ENCODE measurements around the gene CSTPP1.

The CSTPP1 gene

DNA sequence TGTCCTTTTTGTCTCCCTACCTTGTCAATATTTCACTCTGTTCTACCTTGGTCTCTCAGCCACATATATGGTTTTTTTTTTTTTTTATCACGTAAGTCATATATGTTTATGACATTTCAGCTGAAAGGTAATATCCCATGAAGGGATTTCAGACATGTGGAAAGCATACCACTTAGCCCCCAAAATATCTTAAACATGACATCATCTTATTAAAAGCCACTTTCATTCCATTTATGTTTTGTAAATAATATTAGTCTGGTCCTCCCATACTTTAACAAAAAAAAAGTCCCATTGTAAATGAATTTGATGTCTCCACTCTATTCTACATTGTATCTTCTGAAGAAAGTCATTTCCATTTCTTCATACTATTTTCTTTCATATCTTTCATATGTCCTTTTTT is 85.4 kb downstream of the CSTPP1 start:
- H3K9me3 ChIP-seq: no peaks in the 10 kb centered on the region
- no peak overlapping the region for H3K4me3 ChIP-seq
- no peaks in the 10 kb centered on the region for H3K27me3 ChIP-seq (ENCODE audit: low read depth)
- no peaks in the 10 kb centered on the region for H3K36me3 ChIP-seq (replicated peaks)
- in situ Hi-C loops (cut with MboI; ENCODE audit: low sequenced_read_pairs): no loop called here
- DNase-seq (ENCODE audit: low spot score in 2 of 2): no peak
- 0 out of 2 replicates have a peak, but pooled peaks cover 6% of the 10 kb centered on the region for H3K4me1 ChIP-seq

DNA sequence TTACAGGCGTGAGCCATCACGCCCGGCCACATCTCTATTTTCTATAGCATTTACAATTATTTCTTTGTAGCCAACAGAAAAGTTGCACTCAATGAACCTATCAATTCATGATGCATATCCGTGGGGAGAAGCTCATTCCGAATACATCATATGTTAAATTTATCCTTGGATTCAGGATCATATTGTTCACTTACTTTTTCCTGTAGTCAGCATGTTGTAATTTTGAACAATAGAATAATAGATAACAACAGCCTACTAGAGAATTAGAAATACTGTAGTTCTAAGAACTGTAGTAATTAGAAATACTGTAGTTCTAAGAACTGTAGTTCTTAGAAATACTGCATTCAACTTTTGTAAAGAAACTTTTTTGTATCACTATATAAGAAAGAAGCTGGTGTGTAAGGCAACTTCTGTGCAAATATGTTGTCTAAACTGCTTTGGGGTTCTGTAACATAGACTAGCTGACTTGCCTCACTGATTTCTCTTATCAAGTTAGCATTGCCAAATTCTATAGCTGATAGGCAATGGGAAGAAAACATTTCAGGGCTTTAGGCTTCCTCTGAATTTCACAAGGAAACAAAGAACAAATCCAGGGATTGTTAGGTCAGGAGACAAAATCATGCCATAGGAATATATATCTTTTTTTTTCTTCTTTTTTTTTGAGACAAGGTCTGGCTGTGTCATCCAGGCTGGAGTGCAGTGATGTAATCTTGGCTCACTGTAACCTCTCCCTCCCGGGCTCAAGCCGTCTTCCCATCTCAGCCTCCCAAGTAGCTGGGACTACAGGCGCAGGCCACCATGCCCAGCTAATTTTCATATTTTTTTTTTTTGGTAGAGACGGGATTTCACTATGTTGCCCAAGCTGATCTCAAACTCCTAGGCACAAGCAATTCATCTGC is 91.9 kb downstream of the CSTPP1 start:
- H3K36me3 ChIP-seq (replicated peaks): no peaks in the 10 kb centered on the region
- in situ Hi-C loops (cut with MboI; ENCODE audit: low sequenced_read_pairs): no loop called here
- no peak for DNase-seq (ENCODE audit: low spot score in 2 of 2)
- no peaks in the 10 kb centered on the region for H3K27me3 ChIP-seq (ENCODE audit: low read depth)
- H3K4me1 ChIP-seq: peaks cover 11% of the 10 kb centered on the region
- no peaks in the 10 kb centered on the region for H3K9me3 ChIP-seq
- no peak overlapping the region for H3K4me3 ChIP-seq

DNA sequence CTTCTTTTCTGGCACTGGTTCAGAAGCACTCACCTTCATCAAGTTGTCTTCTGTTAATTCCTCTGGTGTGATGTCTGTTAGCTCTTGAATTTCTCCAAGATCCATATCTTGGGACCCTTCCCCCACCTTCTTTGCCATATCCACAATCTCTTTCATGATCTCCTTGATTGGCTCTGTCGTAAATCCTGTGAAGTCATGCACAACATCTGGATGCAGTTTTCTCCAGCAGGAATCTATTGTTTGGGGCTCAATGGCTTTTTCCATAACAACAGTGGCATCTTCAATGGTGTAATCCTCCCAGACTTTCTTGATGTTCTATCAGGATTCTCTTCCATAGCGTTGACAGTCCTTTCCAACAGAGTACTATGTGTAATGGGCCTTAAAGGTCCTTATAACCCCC is 96.9 kb downstream of the CSTPP1 start:
- Histone ChIP-seq H3K4me3 (no peak overlapping the region), H3K36me3 (replicated peaks) (no peaks in the 10 kb centered on the region), H3K9me3 (no peaks in the 10 kb centered on the region), H3K4me1 (peaks cover 15% of the 10 kb centered on the region), H3K27me3 (ENCODE audit: low read depth) (no peaks in the 10 kb centered on the region)
- in situ Hi-C loops (cut with MboI; ENCODE audit: low sequenced_read_pairs): no loop called here
- DNase-seq (ENCODE audit: low spot score in 2 of 2): peak; percentile 62 to 86

DNA sequence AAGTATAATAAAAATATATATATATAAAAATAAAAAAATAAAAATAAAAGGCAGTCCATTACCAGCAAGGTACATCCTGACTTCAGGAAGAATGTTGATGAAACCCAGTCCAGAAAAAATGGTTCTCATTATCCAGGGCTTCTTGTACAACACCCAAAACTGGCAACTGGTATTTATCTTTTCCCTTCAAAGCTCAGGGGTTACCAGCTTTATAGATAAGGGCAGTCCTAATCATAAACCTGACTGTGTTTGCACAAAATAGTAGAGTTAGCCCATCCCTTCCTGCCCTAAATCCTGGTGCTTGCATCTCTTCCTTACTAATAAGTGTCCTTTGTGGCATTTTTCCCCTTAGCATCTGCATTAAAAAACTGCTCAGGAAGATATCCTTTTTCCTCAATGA is 97.5 kb downstream of the CSTPP1 start:
- Histone ChIP-seq H3K36me3 (replicated peaks) (no peaks in the 10 kb centered on the region), H3K27me3 (ENCODE audit: low read depth) (no peaks in the 10 kb centered on the region), H3K9me3 (no peaks in the 10 kb centered on the region), H3K4me3 (no peak overlapping the region), H3K4me1 (peaks cover 15% of the 10 kb centered on the region)
- DNase-seq (ENCODE audit: low spot score in 2 of 2): no peak
- in situ Hi-C loops (cut with MboI; ENCODE audit: low sequenced_read_pairs): no loop called here

DNA sequence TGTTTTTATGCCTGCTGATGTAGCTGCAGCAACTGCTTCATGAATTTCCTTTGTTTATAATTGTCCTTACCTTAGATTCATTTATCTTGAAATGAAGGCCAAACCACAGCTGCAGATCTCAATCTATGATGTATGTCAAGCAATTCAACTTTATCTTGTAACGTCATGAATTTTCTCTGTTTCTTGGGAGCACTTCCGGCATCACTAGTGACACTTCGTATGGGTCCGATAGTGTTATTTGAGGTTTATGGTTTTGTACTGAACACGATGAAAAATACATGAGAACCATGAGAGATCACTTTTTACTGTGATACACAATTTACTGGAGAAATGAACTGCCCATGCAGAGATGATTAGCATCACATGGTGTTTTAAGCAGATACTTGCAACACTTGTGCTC is 98.5 kb downstream of the CSTPP1 start:
- peaks cover 15% of the 10 kb centered on the region for H3K4me1 ChIP-seq
- no peaks in the 10 kb centered on the region for H3K36me3 ChIP-seq (replicated peaks)
- H3K4me3 ChIP-seq: no peak overlapping the region
- in situ Hi-C loops (cut with MboI; ENCODE audit: low sequenced_read_pairs): no loop called here
- H3K9me3 ChIP-seq: no peaks in the 10 kb centered on the region
- no peaks in the 10 kb centered on the region for H3K27me3 ChIP-seq (ENCODE audit: low read depth)
- DNase-seq (ENCODE audit: low spot score in 2 of 2): no peak

DNA sequence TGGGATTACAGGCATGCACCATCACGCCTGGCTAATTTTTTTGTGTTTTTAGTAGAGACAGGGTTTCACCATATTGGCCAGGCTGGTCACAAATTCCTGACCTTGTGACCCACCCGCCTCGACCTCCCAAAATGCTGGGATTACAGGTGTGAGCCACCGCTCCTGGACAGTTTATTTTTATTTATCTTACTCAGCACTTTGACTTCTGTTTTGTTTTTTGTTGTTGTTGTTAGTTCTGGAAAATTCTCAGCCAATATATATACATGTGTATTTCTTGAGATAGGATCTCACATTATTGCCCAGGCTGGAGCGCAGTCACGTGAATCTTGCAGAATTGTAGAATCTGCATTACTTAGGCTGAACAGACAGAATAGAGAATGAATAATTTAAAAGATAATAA is 107.6 kb downstream of the CSTPP1 start:
- Histone ChIP-seq H3K36me3 (replicated peaks) (no peaks in the 10 kb centered on the region), H3K4me3 (no peak overlapping the region), H3K4me1 (no peaks in the 10 kb centered on the region), H3K27me3 (ENCODE audit: low read depth) (no peaks in the 10 kb centered on the region), H3K9me3 (no peaks in the 10 kb centered on the region)
- no peak for DNase-seq (ENCODE audit: low spot score in 2 of 2)
- in situ Hi-C loops (cut with MboI; ENCODE audit: low sequenced_read_pairs): no loop called here

DNA sequence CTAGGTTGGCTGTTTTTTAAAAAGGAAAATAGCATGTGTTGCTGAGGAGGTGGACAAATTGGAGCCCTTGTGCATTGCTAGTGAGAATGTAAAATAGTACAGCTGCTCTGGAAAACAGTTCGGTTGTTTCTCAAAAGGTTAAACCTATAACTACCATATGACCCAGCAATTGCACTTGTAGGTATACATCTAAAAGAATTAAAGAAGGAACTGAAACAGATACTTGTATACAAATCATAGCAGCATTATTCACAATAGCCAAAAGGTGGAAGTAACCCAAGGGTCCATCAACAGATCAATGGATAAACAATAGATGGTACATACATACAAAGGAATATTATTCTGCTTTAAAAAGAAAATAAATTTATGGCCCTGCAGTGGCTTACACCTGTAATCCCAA is 111.4 kb downstream of the CSTPP1 start:
- Histone ChIP-seq H3K4me3 (no peak overlapping the region), H3K36me3 (replicated peaks) (no peaks in the 10 kb centered on the region), H3K4me1 (no peaks in the 10 kb centered on the region), H3K9me3 (no peaks in the 10 kb centered on the region), H3K27me3 (ENCODE audit: low read depth) (no peaks in the 10 kb centered on the region)
- in situ Hi-C loops (cut with MboI; ENCODE audit: low sequenced_read_pairs): no loop called here
- DNase-seq (ENCODE audit: low spot score in 2 of 2): no peak

DNA sequence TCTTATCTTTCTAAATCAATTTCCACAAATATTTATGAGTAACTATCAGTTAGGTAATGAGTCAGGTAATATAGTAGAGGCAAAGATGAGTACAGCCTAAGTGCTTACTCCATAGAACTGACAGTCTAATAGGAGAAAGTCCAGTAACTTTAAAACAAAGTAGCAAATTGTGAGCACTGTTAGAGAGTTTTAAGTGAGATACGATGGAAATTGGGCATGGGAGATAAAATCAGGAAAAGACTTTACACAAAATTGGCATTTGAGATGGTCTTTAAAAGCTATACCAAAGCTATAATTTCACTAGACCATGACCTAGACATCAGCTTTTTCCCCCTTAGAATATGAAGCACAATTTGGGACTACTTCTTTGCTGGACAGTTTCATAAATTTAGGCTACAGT is 113.7 kb downstream of the CSTPP1 start:
- Histone ChIP-seq H3K4me1 (no peaks in the 10 kb centered on the region), H3K27me3 (ENCODE audit: low read depth) (no peaks in the 10 kb centered on the region), H3K4me3 (no peak overlapping the region), H3K36me3 (replicated peaks) (no peaks in the 10 kb centered on the region), H3K9me3 (no peaks in the 10 kb centered on the region)
- no peak for DNase-seq (ENCODE audit: low spot score in 2 of 2)
- in situ Hi-C loops (cut with MboI; ENCODE audit: low sequenced_read_pairs): no loop called here

DNA sequence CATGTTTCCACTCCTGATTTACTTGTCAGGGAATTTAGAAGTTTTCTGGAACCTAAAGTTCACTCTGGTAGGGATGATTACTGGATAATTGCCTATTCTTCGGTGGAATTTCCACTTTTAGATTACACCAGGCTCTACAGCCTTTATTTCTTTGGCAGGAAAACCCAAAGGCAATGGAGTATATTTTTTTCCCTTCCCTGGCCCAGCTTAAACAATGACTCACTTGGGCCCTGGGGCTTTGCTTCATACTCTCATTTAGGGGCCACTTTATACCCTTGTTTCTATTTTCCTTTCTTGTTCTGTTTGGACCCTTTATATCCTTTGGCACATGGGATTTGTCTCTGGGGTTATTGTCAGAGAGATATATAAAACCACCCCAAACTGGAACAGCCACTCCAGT is 114.7 kb downstream of the CSTPP1 start:
- DNase-seq (ENCODE audit: low spot score in 2 of 2): peak in 1 of 2 experiments; percentile 1
- no peaks in the 10 kb centered on the region for H3K4me1 ChIP-seq
- H3K27me3 ChIP-seq (ENCODE audit: low read depth): no peaks in the 10 kb centered on the region
- H3K4me3 ChIP-seq: no peak overlapping the region
- H3K9me3 ChIP-seq: no peaks in the 10 kb centered on the region
- H3K36me3 ChIP-seq (replicated peaks): no peaks in the 10 kb centered on the region
- in situ Hi-C loops (cut with MboI; ENCODE audit: low sequenced_read_pairs): no loop called here

DNA sequence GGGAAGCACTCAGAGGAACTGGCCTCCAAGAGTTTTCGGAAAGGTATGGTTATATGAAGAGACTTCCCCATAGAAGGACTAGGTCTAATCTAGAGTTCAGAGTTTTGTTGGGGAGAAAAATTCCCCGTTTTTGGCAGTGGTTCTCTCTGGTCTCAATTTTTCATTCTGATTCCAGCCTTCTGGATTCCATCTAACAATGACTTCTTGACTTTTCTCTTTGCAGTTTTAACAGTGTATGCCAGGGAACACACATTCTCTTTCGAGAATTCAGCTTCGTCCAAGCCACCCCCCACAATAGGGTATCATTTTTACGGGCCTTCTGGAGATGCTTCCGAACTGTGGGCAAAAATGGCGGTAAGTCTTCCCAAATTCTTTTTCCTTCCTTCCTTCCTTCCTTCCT is 115.6 kb downstream of the CSTPP1 start:
- DNase-seq (ENCODE audit: low spot score in 2 of 2): no peak
- H3K4me3 ChIP-seq: no peak overlapping the region
- H3K27me3 ChIP-seq (ENCODE audit: low read depth): no peaks in the 10 kb centered on the region
- no peaks in the 10 kb centered on the region for H3K4me1 ChIP-seq
- in situ Hi-C loops (cut with MboI; ENCODE audit: low sequenced_read_pairs): no loop called here
- no peaks in the 10 kb centered on the region for H3K36me3 ChIP-seq (replicated peaks)
- no peaks in the 10 kb centered on the region for H3K9me3 ChIP-seq

DNA sequence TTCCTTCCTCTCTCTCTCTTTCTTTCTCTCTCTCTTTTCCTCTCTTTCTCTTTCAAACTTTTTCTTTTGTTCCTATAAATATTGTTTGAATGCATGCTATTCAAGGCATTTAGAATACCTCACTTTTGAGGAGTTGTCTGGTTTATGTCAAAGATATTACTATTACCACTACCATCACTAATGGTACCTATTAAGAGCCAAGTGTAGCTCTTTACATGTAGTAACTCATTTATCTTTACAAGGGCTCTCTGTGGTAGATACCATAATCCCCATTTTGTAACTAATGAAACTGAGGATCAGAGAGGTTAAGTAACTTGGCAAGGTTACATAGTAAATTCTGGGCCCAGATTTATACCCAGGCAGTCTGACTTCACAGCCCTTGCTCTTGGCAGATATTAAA is 116.0 kb downstream of the CSTPP1 start:
- Histone ChIP-seq H3K9me3 (no peaks in the 10 kb centered on the region), H3K4me1 (no peaks in the 10 kb centered on the region), H3K4me3 (no peak overlapping the region), H3K27me3 (ENCODE audit: low read depth) (no peaks in the 10 kb centered on the region), H3K36me3 (replicated peaks) (no peaks in the 10 kb centered on the region)
- no peak for DNase-seq (ENCODE audit: low spot score in 2 of 2)
- in situ Hi-C loops (cut with MboI; ENCODE audit: low sequenced_read_pairs): no loop called here

DNA sequence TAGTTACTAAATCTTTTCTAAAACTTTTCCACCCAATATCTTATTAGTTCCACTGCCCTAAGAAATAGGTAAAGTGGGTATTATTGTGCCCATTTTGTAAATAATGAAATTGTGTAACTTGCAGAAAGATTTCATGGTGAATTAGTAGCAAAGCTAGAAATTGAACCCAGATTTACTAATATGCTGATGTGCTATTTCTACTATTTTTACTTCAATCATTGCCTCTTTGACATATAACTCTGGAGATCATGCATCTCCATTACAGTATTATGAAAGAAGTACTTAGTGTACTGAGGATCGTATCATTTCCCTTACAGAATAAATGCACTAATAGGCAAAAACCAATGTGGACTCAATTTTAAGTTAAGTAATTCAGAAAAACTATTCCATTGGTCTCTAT is 119.0 kb downstream of the CSTPP1 start:
- Histone ChIP-seq H3K27me3 (ENCODE audit: low read depth) (no peaks in the 10 kb centered on the region), H3K36me3 (replicated peaks) (no peaks in the 10 kb centered on the region; the same call in 1 of the 2 replicates), H3K4me1 (no peaks in the 10 kb centered on the region), H3K4me3 (no peak overlapping the region), H3K9me3 (no peaks in the 10 kb centered on the region)
- in situ Hi-C loops (cut with MboI; ENCODE audit: low sequenced_read_pairs): no loop called here
- DNase-seq (ENCODE audit: low spot score in 2 of 2): no peak

DNA sequence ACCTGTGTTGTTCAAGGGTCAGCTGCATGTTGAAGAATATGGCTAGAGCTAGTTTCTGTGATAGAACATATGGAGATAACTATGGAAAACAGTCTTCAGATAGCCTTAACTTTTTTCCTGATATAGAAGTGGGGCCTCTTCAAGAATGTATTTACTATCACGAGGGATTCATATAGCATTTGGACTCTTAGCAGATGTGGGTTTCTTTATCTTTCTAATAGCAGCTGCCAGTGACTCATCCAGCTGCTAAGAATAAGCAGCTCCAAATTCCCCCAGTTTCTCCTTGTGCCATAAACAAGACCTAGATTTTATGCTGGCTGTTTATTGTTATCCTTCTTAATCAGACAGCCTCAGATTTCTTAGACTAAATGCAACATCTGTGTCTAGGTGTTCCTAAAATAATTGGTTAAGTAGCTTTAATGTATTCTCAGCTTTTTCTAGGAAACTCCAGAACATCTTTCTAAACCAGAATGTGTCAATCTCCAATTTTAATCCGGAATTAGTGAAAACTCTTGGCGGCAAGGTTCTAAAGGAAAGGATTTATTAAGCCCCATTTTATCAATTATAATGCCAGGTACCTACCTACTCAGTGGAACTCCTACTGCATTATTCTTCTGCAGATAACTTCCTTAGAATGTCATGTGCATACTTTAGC is 119.8 kb downstream of the CSTPP1 start:
- in situ Hi-C loops (cut with MboI; ENCODE audit: low sequenced_read_pairs): no loop called here
- DNase-seq (ENCODE audit: low spot score in 2 of 2): no peak
- Histone ChIP-seq H3K36me3 (replicated peaks) (no peaks in the 10 kb centered on the region; the same call in 1 of the 2 replicates), H3K4me1 (peaks cover 8% of the 10 kb centered on the region), H3K9me3 (no peaks in the 10 kb centered on the region), H3K4me3 (no peak overlapping the region), H3K27me3 (ENCODE audit: low read depth) (no peaks in the 10 kb centered on the region)

DNA sequence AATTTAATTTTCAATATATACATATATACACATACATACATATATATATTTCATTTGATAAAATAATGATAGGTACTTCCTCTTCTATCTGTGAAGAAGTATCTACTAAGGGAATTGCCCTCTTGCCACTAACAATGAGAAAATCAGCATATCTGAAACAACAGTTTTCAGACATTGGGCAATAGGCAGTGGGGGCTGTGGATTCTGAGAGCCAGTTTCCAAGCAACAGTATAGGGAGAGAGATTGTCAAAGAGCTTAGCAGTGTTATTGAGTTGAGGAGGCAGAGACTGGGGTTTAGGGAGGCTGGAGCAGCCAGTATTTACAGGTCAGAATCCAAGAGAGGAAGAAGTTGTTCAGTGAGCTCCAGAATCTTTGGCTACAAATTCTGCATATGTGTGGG is 120.8 kb downstream of the CSTPP1 start:
- peak in 1 of 2 experiments; percentile 14 for DNase-seq (ENCODE audit: low spot score in 2 of 2)
- H3K27me3 ChIP-seq (ENCODE audit: low read depth): no peaks in the 10 kb centered on the region
- in situ Hi-C loops (cut with MboI; ENCODE audit: low sequenced_read_pairs): no loop called here
- peaks cover 13% of the 10 kb centered on the region for H3K4me1 ChIP-seq
- H3K9me3 ChIP-seq: no peaks in the 10 kb centered on the region
- H3K4me3 ChIP-seq: no peak overlapping the region
- no peaks in the 10 kb centered on the region; the same call in 1 of the 2 replicates for H3K36me3 ChIP-seq (replicated peaks)

All from HAP-1 (cell line).